Measurements from ENCODE around the gene ERBB2. TPM values are rescaled to one million over a fixed set of nuclear protein-coding genes. Genes with fewer than 3 reads are reported as not detected.

Gene ERBB2
- total RNA-seq, 1 donor from 2014 or later = 96.1 TPM

- no peak for TF ChIP-seq CTCF (IDR thresholded peaks at IDR 0.05)
- no peaks in the 10 kb centered on the region for H3K27me3 ChIP-seq (ENCODE audit: low read depth)
- no peak overlapping the region for H3K27ac ChIP-seq
- H3K4me3 ChIP-seq = no peak overlapping the region
- peaks cover 96% of the 10 kb centered on the region for H3K36me3 ChIP-seq
- intact Hi-C loops (cut with DNase I) = no loop called here
- ATAC-seq (no peak), DNase-seq (no peak)
- no peaks in the 10 kb centered on the region for H3K9me3 ChIP-seq
- H3K4me1 ChIP-seq = peaks cover 9% of the 10 kb centered on the region
These were observed 12.0 kb downstream of the ERBB2 start for GRCh38 chr17:39711851-39712250.

- no peak for ATAC-seq
- no peak for DNase-seq
- Histone ChIP-seq H3K27me3 (ENCODE audit: low read depth) (no peaks in the 10 kb centered on the region), H3K4me1 (no peaks in the 10 kb centered on the region), H3K4me3 (no peak overlapping the region), H3K9me3 (no peaks in the 10 kb centered on the region), H3K36me3 (peaks cover 93% of the 10 kb centered on the region), H3K27ac (no peak overlapping the region)
- intact Hi-C loops (cut with DNase I) = no loop called here
- no peak for TF ChIP-seq CTCF (IDR thresholded peaks at IDR 0.05)
These were observed 14.4 kb downstream of the ERBB2 start for GRCh38 chr17:39714234-39714633.

GRCh38 chr17:39715375-39716072, 15.7 kb downstream of the ERBB2 start:
- no peaks in the 10 kb centered on the region for H3K4me1 ChIP-seq
- H3K27ac ChIP-seq = no peak overlapping the region
- intact Hi-C loops (cut with DNase I) = no loop called here
- H3K4me3 ChIP-seq = no peak overlapping the region
- no peak for TF ChIP-seq CTCF (IDR thresholded peaks at IDR 0.05)
- H3K9me3 ChIP-seq = no peaks in the 10 kb centered on the region
- peak in 1 of 2 donors; percentile 11 for ATAC-seq
- peaks cover 90% of the 10 kb centered on the region for H3K36me3 ChIP-seq
- DNase-seq = no peak
- no peaks in the 10 kb centered on the region for H3K27me3 ChIP-seq (ENCODE audit: low read depth)

GRCh38 chr17:39716073-39716818, 16.4 kb downstream of the ERBB2 start:
- Histone ChIP-seq H3K27ac (peak overlapping the region; percentile 36), H3K36me3 (peaks cover 82% of the 10 kb centered on the region)

More at GRCh38 chr17:39716073-39716818, 16.4 kb downstream of the ERBB2 start:
- Histone ChIP-seq H3K27me3 (ENCODE audit: low read depth) (no peaks in the 10 kb centered on the region), H3K4me1 (no peaks in the 10 kb centered on the region), H3K9me3 (no peaks in the 10 kb centered on the region), H3K4me3 (no peak overlapping the region)
- no peak for TF ChIP-seq CTCF (IDR thresholded peaks at IDR 0.05)
- peak; percentile 18 to 31 for ATAC-seq
- intact Hi-C loops (cut with DNase I) = no loop called here
- DNase-seq = no peak

All from lower lobe of right lung (tissue), 2 donors.